Progenitor cell of endocrine pancreas (in vitro differentiated cells): ENCODE data around the gene HAPSTR1. TPM values are rescaled to one million over a fixed set of nuclear protein-coding genes. Genes with fewer than 3 reads are reported as not detected.
"Not testable (repeated sequence)": the region's sequence is repeated elsewhere in the genome, so short reads cannot be mapped to it uniquely, and the experiment has no call there.

ENCODE experiments used
- DNase-seq: peaks from one replicate; pipeline ENCODE4 v3.0.0; 2021; ENCODE audit warnings: low spot score; ENCODE audit not compliant: unreplicated experiment
- H3K27ac Mint-ChIP-seq: 2 replicates; pipeline ENCODE4 v1.8.0; 2021; ENCODE audit warnings: mild to moderate bottlenecking, moderate library complexity, mixed read lengths
- H3K27me3 Mint-ChIP-seq: 2 replicates; pipeline ENCODE4 v1.8.0; 2021; ENCODE audit warnings: mixed read lengths
- H3K36me3 Mint-ChIP-seq: 2 replicates; pipeline ENCODE4 v1.8.0; 2022; ENCODE audit warnings: mixed read lengths; ENCODE audit not compliant: insufficient read depth
- H3K4me1 Mint-ChIP-seq: 2 replicates; pipeline ENCODE4 v1.8.0; 2021; ENCODE audit warnings: low read depth, mixed read lengths
- H3K4me3 Mint-ChIP-seq: 2 replicates; pipeline ENCODE4 v1.8.0; 2021; ENCODE audit warnings: low read depth, mild to moderate bottlenecking, moderate library complexity, mixed read lengths
- H3K9me3 Mint-ChIP-seq: 2 replicates; pipeline ENCODE4 v1.8.0; 2021; ENCODE audit warnings: low read depth, mixed read lengths
- total RNA-seq: library from RNA; stranded (reverse); gene quantifications from 2 replicates; pipeline ENCODE4 v1.2.1, GENCODE V29; 2021
- TF ChIP-seq, protein P1 (sequence below): fragments of 200-600 bp; sonication (generic); IDR thresholded peaks from one replicate; pipeline ENCODE4 v1.5.0; 2021; ENCODE audit warnings: antibody characterized with exemption, mild to moderate bottlenecking; ENCODE audit not compliant: unreplicated experiment

The HAPSTR1 gene
- total RNA-seq, 1 donor from 2014 or later, result 79.7 TPM

DNA sequence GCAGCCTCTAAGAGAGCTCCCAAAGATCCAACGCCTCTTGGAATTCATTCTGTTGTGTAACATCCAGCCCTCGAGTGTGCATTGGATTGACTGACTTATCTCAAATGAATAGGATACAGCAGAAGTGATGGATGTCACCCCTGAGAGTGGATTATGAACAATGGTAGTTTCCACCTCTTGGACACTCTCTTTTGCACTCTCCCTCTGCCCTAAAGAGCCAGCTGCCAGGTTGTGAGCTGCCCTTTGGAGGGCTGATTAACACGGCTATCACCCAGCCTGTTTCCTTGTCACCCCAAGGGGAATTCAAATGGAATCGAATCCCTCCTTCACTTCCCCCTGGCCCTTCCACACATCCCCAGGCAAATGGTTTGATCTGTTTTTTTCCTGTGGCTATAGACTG is 21.2 kb upstream of the HAPSTR1 start:
- TF ChIP-seq, protein P1, sequence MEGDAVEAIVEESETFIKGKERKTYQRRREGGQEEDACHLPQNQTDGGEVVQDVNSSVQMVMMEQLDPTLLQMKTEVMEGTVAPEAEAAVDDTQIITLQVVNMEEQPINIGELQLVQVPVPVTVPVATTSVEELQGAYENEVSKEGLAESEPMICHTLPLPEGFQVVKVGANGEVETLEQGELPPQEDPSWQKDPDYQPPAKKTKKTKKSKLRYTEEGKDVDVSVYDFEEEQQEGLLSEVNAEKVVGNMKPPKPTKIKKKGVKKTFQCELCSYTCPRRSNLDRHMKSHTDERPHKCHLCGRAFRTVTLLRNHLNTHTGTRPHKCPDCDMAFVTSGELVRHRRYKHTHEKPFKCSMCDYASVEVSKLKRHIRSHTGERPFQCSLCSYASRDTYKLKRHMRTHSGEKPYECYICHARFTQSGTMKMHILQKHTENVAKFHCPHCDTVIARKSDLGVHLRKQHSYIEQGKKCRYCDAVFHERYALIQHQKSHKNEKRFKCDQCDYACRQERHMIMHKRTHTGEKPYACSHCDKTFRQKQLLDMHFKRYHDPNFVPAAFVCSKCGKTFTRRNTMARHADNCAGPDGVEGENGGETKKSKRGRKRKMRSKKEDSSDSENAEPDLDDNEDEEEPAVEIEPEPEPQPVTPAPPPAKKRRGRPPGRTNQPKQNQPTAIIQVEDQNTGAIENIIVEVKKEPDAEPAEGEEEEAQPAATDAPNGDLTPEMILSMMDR, result no peak
- DNase-seq, result no peak
- H3K27ac Mint-ChIP-seq, result no peak overlapping the region
- no peaks in the 10 kb centered on the region for H3K9me3 Mint-ChIP-seq
- no peaks in the 10 kb centered on the region for H3K36me3 Mint-ChIP-seq
- no peak overlapping the region for H3K4me3 Mint-ChIP-seq
- no peaks in the 10 kb centered on the region for H3K27me3 Mint-ChIP-seq
- H3K4me1 Mint-ChIP-seq, result no peaks in the 10 kb centered on the region

DNA sequence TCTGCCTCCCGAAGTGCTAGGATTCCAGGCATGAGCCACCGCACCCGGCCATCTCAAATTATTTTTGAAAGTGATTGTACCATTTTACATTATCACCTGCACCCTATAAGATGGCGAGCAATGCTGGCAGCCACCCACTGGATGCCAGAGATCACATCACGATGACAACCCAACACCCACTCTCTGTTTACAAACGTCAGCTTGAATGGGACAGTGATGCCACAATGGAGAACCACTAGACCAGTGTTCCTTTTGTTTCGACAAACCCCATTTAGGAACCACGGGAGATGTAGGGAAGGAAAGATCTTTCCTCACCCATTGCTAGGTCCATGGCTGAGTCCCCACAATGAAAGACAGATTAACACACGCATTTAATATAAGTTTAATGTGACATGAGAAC is 20.1 kb upstream of the HAPSTR1 start:
- no peak overlapping the region for H3K27ac Mint-ChIP-seq

DNA sequence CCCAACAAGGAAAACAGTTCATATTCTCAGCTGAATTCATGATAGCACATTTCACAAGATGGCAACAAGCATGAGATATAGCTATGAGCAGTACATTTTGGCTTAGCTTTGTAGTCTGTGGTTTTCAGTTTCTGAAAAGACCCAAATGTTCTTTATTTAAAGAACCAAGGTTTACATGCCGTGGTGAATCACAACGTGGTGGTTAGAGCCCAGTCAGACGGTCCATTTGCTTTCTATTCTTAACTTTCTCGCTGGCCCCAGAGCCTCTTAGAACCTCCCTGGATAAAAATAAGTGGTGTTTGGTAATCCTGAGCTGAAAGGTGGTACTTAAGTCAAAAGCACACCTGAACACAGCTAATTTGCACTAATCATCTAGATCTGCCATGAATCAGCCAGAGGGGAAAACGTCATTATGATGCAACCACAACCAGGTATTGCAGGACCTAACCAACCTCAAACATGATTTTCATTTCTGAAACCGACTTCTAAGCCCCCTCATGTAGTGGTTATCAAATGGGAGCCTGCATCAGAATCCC is 18.6 kb upstream of the HAPSTR1 start:
- TF ChIP-seq, protein P1, result no peak
- Mint-ChIP-seq H3K27ac (no peak overlapping the region), H3K27me3 (no peaks in the 10 kb centered on the region), H3K4me3 (no peak overlapping the region), H3K4me1 (no peaks in the 10 kb centered on the region), H3K9me3 (no peaks in the 10 kb centered on the region), H3K36me3 (no peaks in the 10 kb centered on the region)
- no peak for DNase-seq

More for the DNA sequence above, 20.1 kb upstream of the HAPSTR1 start:
- no peaks in the 10 kb centered on the region for H3K27me3 Mint-ChIP-seq
- TF ChIP-seq, protein P1, result no peak
- H3K4me3 Mint-ChIP-seq, result no peak overlapping the region
- H3K36me3 Mint-ChIP-seq, result no peaks in the 10 kb centered on the region
- no peaks in the 10 kb centered on the region for H3K9me3 Mint-ChIP-seq
- DNase-seq, result no peak
- H3K4me1 Mint-ChIP-seq, result no peaks in the 10 kb centered on the region

DNA sequence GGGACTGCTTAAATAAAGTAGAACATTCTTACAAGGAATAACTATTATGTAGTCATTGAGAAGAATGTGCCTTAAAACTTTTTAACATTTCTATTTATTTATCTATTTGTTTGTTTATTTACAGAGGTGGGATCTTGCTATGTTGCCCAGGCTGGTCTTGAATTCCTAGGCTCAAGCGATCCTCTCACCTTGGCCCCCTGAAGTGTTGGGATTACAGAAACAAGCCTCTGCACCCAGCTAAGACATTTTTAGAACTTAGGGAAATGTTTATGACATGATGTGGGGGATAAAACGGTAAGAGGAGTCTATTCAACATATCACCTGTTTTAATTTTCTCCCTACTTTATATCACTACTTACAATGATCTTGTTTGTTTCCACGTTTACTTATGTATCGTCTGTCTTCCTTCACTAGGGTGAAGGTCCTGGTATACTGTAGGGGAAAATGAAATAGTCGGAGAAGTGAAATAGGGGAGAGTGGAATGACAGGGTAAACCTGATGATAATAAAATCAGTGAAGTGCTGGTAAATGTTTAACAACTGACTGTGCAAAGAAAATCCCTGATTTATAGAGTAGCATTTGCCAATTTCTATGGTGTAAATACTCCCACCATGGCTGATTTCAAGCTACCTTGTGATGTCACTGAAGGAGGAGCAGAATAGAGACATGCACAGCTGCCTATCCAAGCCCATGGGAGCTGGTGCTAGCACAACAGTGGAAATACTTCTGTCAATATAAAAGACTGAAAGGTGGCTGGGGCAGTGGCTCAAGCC is 16.0 kb upstream of the HAPSTR1 start:
- Mint-ChIP-seq H3K36me3 (no peaks in the 10 kb centered on the region), H3K9me3 (no peaks in the 10 kb centered on the region), H3K4me1 (no peaks in the 10 kb centered on the region), H3K4me3 (no peak overlapping the region), H3K27ac (no peak overlapping the region), H3K27me3 (no peaks in the 10 kb centered on the region)
- TF ChIP-seq, protein P1, result no peak
- DNase-seq, result no peak

DNA sequence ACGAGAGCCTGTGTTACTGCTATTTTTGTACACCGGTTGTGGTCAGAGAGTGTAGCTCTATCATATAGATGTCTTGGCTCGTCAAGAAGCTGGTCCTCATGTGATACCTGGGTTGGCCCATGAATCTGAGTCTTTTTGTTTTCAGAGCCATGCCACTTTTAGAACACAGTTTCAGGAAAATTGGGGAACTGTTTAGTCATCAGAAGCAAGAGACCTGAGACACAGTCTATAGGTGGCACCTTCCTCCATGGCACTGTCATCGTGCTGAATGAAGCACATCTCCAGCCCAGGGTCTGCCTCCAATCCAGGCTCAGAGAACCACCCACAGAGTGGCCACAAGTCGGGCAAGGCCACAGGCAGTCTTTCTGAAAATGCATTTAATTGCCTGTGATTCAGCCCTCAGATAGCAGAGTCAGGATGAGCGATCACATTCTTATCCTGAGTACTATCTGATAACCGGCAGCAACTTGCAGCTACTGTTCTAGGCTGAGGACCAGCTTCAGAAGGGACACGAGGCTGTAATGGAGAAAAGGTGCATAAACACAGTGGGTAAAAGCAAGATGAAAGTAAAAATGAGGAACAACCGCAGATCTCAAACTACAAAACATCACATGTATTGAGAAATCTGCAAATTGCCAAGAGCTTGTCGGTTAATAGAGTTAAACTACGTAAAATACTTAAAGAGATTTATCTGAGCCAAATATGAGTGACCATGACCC is 14.2 kb upstream of the HAPSTR1 start:
- no peaks in the 10 kb centered on the region for H3K9me3 Mint-ChIP-seq
- no peak overlapping the region for H3K4me3 Mint-ChIP-seq
- DNase-seq, result no peak
- no peaks in the 10 kb centered on the region for H3K36me3 Mint-ChIP-seq
- no peaks in the 10 kb centered on the region for H3K27me3 Mint-ChIP-seq
- no peaks in the 10 kb centered on the region for H3K4me1 Mint-ChIP-seq
- H3K27ac Mint-ChIP-seq, result no peak overlapping the region
- TF ChIP-seq, protein P1, result no peak

- H3K4me1 Mint-ChIP-seq, H3K4me3 Mint-ChIP-seq, H3K27me3 Mint-ChIP-seq, DNase-seq, H3K9me3 Mint-ChIP-seq, H3K27ac Mint-ChIP-seq, H3K36me3 Mint-ChIP-seq: not testable (repeated sequence)
Observed at GRCh38 chr16:9078467-9079429, 12.7 kb upstream of the HAPSTR1 start.
